H1 (cell line): ENCODE results near the gene CENPO. TPM values are rescaled to one million over a fixed set of nuclear protein-coding genes. Genes with fewer than 3 reads are reported as not detected.

Experiments used
- CBX8 ChIP-seq: fragments of 300-800, 300-1000 bp; sonication (generic); IDR thresholded peaks from 2 replicates; pipeline ENCODE4 v1.7.1; 2016; ENCODE audit warnings: low read depth, low read length, borderline replicate concordance
- CHD7 ChIP-seq: fragments of 300-600 bp; sonication (generic); IDR thresholded peaks from 2 replicates; pipeline ENCODE4 v1.7.1; 2012; ENCODE audit warnings: low read length, moderate library complexity, mild to moderate bottlenecking, inconsistent platforms; ENCODE audit not compliant: insufficient replicate concordance
- CTBP2 ChIP-seq: IDR thresholded peaks from 2 replicates; pipeline ENCODE4 v1.7.0; 2011; ENCODE audit warnings: borderline replicate concordance, mild to moderate bottlenecking, moderate library complexity, mixed read lengths, low read length; ENCODE audit not compliant: insufficient read depth, insufficient read length
- KDM1A ChIP-seq: fragments of 200-600, 300-600 bp; sonication (generic); IDR thresholded peaks from 2 replicates; pipeline ENCODE4 v1.7.1; 2016; ENCODE audit warnings: mild to moderate bottlenecking, low read length, borderline replicate concordance
- RNF2 ChIP-seq: fragments of 200-900, 300-1000 bp; sonication (generic); IDR thresholded peaks from 2 replicates; pipeline ENCODE4 v1.7.1; 2016; ENCODE audit warnings: borderline replicate concordance, low read depth, mild to moderate bottlenecking, antibody characterized with exemption, low read length; ENCODE audit not compliant: poor library complexity, severe bottlenecking; ENCODE audit errors: missing control alignments
- SAP30 ChIP-seq: fragments of 300-600 bp; sonication (generic); IDR thresholded peaks from 2 replicates; pipeline ENCODE4 v1.7.1; 2012; ENCODE audit warnings: low read length, moderate library complexity, mild to moderate bottlenecking, inconsistent platforms; ENCODE audit not compliant: insufficient read depth, insufficient replicate concordance
- SRF ChIP-seq: IDR thresholded peaks from 2 replicates; pipeline ENCODE4 v1.6.1; 2011; ENCODE audit warnings: mild to moderate bottlenecking, low read depth, low read length, moderate library complexity
- polyA plus RNA-seq, 7 experiments: library from polyadenylated mRNA; depleted of rRNA in 3 of 7; stranded (reverse) in 5 of 7; unstranded in 2 of 7; fragments of >200 nt in 5 of 7; fragments of 200-250 nt in 2 of 7; gene quantifications; 1 replicate in 5 of 7; 2 replicates in 1 of 7; 4 replicates in 1 of 7; pipeline versions ENCODE4 v1.2.1 to v1.2.3, GENCODE V29; 2011 to 2013; ENCODE audit warnings: missing spikeins in 2 of 7, mixed read lengths in 2 of 7
- total RNA-seq: library from RNA; stranded (reverse); fragmentation: NEBNext Ultra II Directional; extraction: Animal tissue kit (Norgen Biotek cat#: 25700); gene quantifications from 2 replicates; pipeline ENCODE4 v1.2.1, GENCODE V29; 2021
- TF ChIP-seq, protein P1 (sequence below): IDR thresholded peaks from 2 replicates; pipeline ENCODE4 v1.6.1; 2011; ENCODE audit warnings: low read depth, mild to moderate bottlenecking, low read length; ENCODE audit not compliant: insufficient read depth

Gene CENPO
- total and polyA plus RNA-seq, 2 of the 8 experiments (the other 6 are each of a cell fraction or from before 2014, with no cell fraction given): 34.4 to 46.3 TPM

DNA sequence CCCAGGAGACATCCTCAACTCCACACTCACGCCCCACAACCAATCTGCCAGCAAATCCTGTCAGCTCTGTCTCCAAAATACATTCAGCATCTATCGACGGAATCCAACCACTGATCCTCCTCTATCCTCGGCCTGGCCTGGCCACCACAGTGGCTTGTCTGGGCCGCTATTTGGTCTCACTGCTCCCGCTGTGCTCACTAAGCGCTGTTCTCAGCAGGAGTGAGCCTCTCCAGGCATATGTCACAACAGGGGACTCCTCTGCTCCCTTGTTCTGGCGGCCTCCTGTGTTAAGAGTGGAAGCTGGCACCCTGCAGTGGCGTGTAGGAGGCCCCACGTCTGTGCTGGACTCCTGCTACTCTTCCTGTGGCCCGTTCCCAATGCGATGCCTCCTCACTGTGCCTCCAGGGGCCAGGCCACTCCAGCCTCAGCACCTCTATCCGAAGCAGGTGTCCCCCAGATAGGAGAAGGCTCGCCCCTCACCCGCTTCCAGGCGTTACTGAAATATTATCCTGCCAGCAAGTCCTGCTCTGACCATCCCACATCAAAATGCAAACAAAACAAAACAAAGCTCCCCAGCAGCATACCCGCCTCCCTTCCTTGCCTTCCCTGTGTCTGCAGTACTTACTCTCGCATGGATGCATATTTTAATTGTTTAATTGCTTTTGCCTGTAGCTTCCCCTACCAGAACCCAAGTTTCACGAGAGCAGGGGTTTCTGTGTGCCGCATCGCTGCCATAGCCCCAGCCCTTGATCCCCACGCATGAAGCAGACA is 39.9 kb downstream of the CENPO start (continued):
- TF ChIP-seq CHD7 (no peak), SAP30 (no peak), KDM1A (no peak), SRF (no peak), RNF2 (no peak), CTBP2 (no peak), CBX8 (no peak)
- TF ChIP-seq, protein P1, sequence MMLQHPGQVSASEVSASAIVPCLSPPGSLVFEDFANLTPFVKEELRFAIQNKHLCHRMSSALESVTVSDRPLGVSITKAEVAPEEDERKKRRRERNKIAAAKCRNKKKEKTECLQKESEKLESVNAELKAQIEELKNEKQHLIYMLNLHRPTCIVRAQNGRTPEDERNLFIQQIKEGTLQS: no peak
